Neural crest cell (in vitro differentiated cells): ENCODE data around the gene UBE2H. TPM values are rescaled to one million over a fixed set of nuclear protein-coding genes. Genes with fewer than 3 reads are reported as not detected.
A peak's percentile ranks its signal among the peaks of the same experiment; 100 is the strongest.

Experiments
- DNase-seq: peaks from one replicate; pipeline ENCODE4 v3.0.0; 2021; ENCODE audit warnings: low read depth, mixed read lengths, low spot score
- H3K27ac Mint-ChIP-seq: one replicate; pipeline ENCODE4 v1.8.0; 2021; ENCODE audit warnings: mild to moderate bottlenecking, mixed read lengths; ENCODE audit not compliant: unreplicated experiment
- H3K27me3 Mint-ChIP-seq: 2 replicates; pipeline ENCODE4 v1.8.0; 2021; ENCODE audit warnings: low read depth, mild to moderate bottlenecking, mixed read lengths
- H3K36me3 Mint-ChIP-seq: 2 replicates; pipeline ENCODE4 v1.8.0; 2021; ENCODE audit warnings: low read depth, mild to moderate bottlenecking, mixed read lengths
- H3K4me1 Mint-ChIP-seq: 2 replicates; pipeline ENCODE4 v1.8.0; 2021; ENCODE audit warnings: mixed read lengths
- H3K4me3 Mint-ChIP-seq: one replicate; pipeline ENCODE4 v1.8.0; 2021; ENCODE audit warnings: mild to moderate bottlenecking, mixed read lengths
- H3K9me3 Mint-ChIP-seq: 2 replicates; pipeline ENCODE4 v1.8.0; 2021; ENCODE audit warnings: mixed read lengths
- CTCF ChIP-seq: fragments of 200-600 bp; sonication (generic); conservative IDR thresholded peaks from 2 replicates; pipeline ENCODE4 v1.5.0; 2021; ENCODE audit warnings: antibody characterized with exemption, mild to moderate bottlenecking
- total RNA-seq: library from RNA; stranded (reverse); gene quantifications from 2 replicates; pipeline ENCODE4 v1.2.1, GENCODE V29; 2021

The UBE2H gene
- total RNA-seq, 1 donor from 2014 or later: 43.4 TPM

GRCh38 chr7:129782818-129783583 lies 169.8 kb downstream of the UBE2H start:
- Mint-ChIP-seq H3K27ac (no peak overlapping the region), H3K27me3 (peaks cover 88% of the 10 kb centered on the region), H3K36me3 (no peaks in the 10 kb centered on the region), H3K9me3 (no peaks in the 10 kb centered on the region), H3K4me1 (peaks cover 29% of the 10 kb centered on the region), H3K4me3 (peak overlapping the region; percentile 52)
- no peak for TF ChIP-seq CTCF
- no peak for DNase-seq

DNA sequence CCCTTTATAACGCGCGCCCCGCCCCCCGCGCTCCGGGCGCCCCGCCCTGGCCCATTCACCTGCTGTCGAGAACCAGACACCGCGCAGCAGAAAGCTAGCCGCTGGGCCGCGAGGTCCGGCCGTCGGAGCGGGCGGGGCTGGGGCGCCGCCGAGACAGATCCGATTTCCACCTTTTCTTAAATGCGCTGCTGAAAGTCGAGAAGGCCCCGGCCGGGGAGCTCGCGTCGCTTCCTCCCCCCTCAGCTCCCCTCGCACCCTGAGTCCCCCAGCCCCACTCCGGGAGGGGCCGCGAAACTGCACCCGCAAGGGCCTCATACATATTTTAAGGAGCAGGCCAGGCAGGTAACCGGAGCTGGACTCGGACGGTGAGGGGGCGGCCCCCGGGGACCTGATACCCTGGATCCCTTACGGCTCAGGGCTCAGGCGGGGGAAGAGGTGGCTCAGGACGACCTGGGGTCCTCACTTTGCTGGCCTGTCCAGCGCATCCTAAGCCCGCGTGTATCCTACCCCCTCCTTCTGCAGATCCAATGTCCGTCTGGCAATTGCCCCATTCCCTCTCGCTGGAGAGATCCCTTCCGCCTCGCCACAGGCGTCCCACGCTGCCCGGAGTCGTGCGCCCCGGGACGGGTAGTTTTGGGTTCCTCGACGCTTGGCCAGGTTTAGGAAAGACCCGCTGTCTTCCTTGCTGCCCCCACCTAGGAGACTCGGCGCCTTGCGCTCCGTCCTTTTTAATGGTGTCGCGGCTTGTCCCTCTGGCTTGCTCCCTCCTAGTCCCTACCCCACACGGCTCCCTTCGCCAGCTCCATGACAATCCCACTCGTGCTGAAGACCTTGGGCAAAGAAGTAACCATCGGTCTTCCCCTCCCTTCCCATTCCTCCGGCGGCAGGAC lies 170.6 kb downstream of the UBE2H start:
- H3K9me3 Mint-ChIP-seq: no peaks in the 10 kb centered on the region
- no peak for DNase-seq
- peak overlapping the region; percentile 18 for H3K4me3 Mint-ChIP-seq
- no peak overlapping the region for H3K27ac Mint-ChIP-seq
- no peaks in the 10 kb centered on the region for H3K36me3 Mint-ChIP-seq
- H3K4me1 Mint-ChIP-seq: peaks cover 29% of the 10 kb centered on the region
- no peak for TF ChIP-seq CTCF
- peaks cover 88% of the 10 kb centered on the region for H3K27me3 Mint-ChIP-seq

DNA sequence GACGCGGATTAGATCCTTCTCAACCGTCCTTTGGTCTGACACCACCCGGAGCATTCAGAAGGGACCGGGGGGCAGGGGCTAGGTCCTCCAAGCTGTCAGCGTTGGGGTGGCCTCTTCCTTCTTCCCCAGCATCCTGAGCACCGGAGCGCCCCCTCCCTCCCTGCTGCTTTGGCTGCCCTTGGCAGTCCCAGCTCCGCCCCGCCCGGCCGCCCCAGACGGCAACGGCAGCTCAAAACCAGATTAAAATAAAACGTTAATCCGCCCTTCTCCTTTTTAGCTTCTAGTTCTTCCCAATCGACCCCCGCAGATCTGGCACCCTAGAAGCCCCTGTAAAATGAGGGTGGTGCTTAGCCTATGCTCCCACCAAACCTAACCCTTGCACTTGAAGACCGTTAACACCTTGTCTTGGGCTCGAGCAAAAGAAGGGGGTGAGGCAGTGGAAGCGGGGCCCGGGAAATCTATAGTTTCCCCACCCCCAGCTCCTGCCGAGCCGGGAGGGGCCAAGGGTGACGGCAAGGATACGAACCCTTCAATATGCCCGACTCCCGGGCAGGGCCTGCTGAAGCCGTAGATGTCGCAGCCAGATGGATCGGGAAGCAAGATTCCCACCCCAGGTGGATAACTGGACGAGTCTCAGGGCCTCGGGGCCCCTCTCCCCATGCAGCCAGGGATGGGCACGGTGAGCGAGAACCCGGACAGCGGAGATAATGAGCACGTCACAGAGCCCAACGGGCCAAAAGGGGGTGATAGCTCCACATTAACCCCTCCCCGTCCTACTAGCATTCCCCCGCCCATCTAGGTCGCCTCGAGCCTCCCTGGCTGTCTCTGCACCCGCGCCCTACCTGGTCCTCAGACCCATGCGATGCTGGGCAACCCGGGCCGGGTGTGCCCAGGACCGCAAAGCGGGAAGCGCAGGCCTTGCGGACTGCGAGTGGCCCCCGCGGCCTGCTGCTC lies 171.5 kb downstream of the UBE2H start:
- Mint-ChIP-seq H3K36me3 (no peaks in the 10 kb centered on the region), H3K4me1 (peaks cover 29% of the 10 kb centered on the region), H3K4me3 (peak overlapping the region; percentile 79), H3K27me3 (peaks cover 88% of the 10 kb centered on the region), H3K9me3 (no peaks in the 10 kb centered on the region), H3K27ac (no peak overlapping the region)
- DNase-seq: no peak
- TF ChIP-seq CTCF: no peak

Other genes starting within 250 kb of the UBE2H start
- gene ZC3HC1, start 98.4 kb upstream of the UBE2H start, total RNA-seq: 33.6 and 35.1 TPM in 2 replicates
- 32.4 and 33.8 TPM in 2 replicates for gene KLHDC10, start 117.6 kb upstream of the UBE2H start, total RNA-seq